Activated naive CD8-positive, alpha-beta T cell treated with anti-CD3 and anti-CD28 coated beads, Interleukin-2, amount 10 ng/mL, durations not matched to agents 7 days and 5 days (primary cell): ENCODE results near the gene DPP6. TPM values are rescaled to one million over a fixed set of nuclear protein-coding genes. Genes with fewer than 3 reads are reported as not detected.

Experiments
- ATAC-seq: fragments of 150-1000 bp; cut with Tn5 transposase; one replicate; pipeline ENCODE4 v1.10.0; 2021; ENCODE audit warnings: low read depth, moderate library complexity
- POLR2A ChIA-PET: fragments of 350-600 bp; sonication (Branson Sonifier 250); formaldehyde crosslinking; loops from one replicate; lab custom pipeline; 2021; ENCODE audit warnings: antibody characterized with exemption; lab: Charles Lee
- DNase-seq: peaks from one replicate; pipeline ENCODE4 v3.0.0; 2021
- H3K27ac Mint-ChIP-seq: one replicate; pipeline ENCODE4 v1.8.0; 2022; ENCODE audit warnings: mild to moderate bottlenecking, mixed read lengths
- H3K27me3 Mint-ChIP-seq: one replicate; pipeline ENCODE4 v1.8.0; 2022; ENCODE audit warnings: mild to moderate bottlenecking, moderate library complexity, mixed read lengths
- H3K36me3 Mint-ChIP-seq: one replicate; pipeline ENCODE4 v1.8.0; 2021; ENCODE audit warnings: mild to moderate bottlenecking, mixed read lengths
- H3K4me1 Mint-ChIP-seq: one replicate; pipeline ENCODE4 v1.8.0; 2021; ENCODE audit warnings: mixed read lengths
- H3K4me3 Mint-ChIP-seq: one replicate; pipeline ENCODE4 v1.8.0; 2022; ENCODE audit warnings: mild to moderate bottlenecking, moderate library complexity, mixed read lengths
- H3K9me3 Mint-ChIP-seq: one replicate; pipeline ENCODE4 v1.8.0; 2021; ENCODE audit warnings: mixed read lengths
- total RNA-seq, 2 experiments: library from RNA; stranded (reverse); gene quantifications; one replicate each; pipeline ENCODE4 v1.2.3, GENCODE V29; 2021

The DPP6 gene
- total RNA-seq, 2 experiments from 2014 or later, result not detected

- POLR2A ChIA-PET, result no interaction called here
- Mint-ChIP-seq H3K27ac (no peak overlapping the region), H3K4me1 (no peaks in the 10 kb centered on the region), H3K9me3 (no peaks in the 10 kb centered on the region), H3K36me3 (no peaks in the 10 kb centered on the region), H3K27me3 (no peaks in the 10 kb centered on the region), H3K4me3 (no peak overlapping the region)
- no peak for DNase-seq
- ATAC-seq, result no peak
Measured at GRCh38 chr7:154186811-154187210, 134.6 kb downstream of the DPP6 start.

GRCh38 chr7:154188330-154188729 lies 136.1 kb downstream of the DPP6 start:
- Mint-ChIP-seq H3K27me3 (no peaks in the 10 kb centered on the region), H3K27ac (no peak overlapping the region), H3K36me3 (no peaks in the 10 kb centered on the region), H3K4me1 (no peaks in the 10 kb centered on the region), H3K9me3 (no peaks in the 10 kb centered on the region), H3K4me3 (no peak overlapping the region)
- ATAC-seq (no peak), DNase-seq (no peak)
- POLR2A ChIA-PET, result no interaction called here

DNA sequence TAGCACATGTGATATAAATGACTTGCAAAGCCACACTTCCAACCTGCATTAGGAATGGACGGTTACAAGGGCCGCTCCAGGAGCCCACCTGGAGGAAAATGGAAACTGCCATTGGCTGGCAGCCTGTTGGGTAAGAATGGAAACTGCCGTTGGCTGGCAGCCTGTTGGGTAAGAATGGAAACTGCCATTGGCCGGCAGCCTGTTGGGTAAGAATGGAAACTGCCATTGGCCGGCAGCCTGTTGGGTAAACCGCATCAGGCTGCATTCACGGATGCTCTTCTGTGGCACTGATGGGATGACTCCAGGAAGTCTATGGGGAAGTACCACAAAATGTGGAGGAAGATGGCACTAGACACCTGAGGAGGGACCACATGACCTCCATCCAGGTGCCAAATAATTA lies 143.1 kb downstream of the DPP6 start:
- no peaks in the 10 kb centered on the region for H3K36me3 Mint-ChIP-seq
- no peaks in the 10 kb centered on the region for H3K27me3 Mint-ChIP-seq
- no peak for ATAC-seq
- DNase-seq, result no peak
- no peak overlapping the region for H3K27ac Mint-ChIP-seq
- H3K9me3 Mint-ChIP-seq, result peaks cover 1% of the 10 kb centered on the region
- POLR2A ChIA-PET, result no interaction called here
- no peak overlapping the region for H3K4me3 Mint-ChIP-seq
- no peaks in the 10 kb centered on the region for H3K4me1 Mint-ChIP-seq

DNA sequence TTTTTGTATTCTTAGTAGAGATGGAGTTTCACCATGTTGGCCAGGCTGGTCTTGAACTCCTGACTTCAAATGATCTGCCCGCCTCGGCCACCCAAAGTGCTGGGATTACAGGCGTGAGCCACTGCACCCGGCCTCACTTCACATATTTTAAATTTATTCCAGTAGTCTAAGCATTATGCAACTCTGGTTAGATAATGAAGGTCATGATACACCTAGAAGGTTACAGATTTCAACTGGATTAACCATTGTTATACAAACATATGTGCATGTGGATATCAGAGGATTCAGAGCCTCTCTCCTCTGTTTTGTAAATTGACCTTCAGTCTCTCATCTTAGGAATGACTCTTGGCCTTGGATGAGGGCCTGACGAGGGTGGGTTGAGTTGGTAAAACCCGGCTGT lies 146.3 kb downstream of the DPP6 start:
- Mint-ChIP-seq H3K4me3 (no peak overlapping the region), H3K4me1 (no peaks in the 10 kb centered on the region), H3K36me3 (no peaks in the 10 kb centered on the region), H3K27ac (no peak overlapping the region), H3K9me3 (peaks cover 1% of the 10 kb centered on the region), H3K27me3 (no peaks in the 10 kb centered on the region)
- POLR2A ChIA-PET, result no interaction called here
- no peak for ATAC-seq
- DNase-seq, result no peak

DNA sequence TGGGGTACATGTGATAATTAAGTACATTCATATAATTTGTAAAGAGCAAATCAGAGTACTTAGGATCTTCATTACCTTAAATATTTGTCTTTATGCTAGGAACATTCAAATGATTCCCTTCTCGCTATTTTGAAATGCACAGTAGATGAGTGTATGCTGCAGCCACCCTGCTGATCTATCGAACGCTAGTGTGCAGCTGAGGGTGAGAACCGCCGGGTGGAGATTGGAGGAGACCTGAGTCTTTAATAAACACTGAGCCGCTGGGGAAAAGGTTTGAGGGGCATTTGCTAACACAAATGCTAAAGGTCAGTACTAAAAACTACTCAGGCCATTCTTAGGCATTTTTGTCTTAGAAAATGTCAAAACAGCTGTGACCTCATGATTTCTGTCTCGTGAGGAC lies 148.0 kb downstream of the DPP6 start:
- DNase-seq (no peak), ATAC-seq (no peak)
- Mint-ChIP-seq H3K9me3 (peaks cover 1% of the 10 kb centered on the region), H3K27ac (no peak overlapping the region), H3K4me1 (no peaks in the 10 kb centered on the region), H3K36me3 (no peaks in the 10 kb centered on the region), H3K27me3 (no peaks in the 10 kb centered on the region), H3K4me3 (no peak overlapping the region)
- POLR2A ChIA-PET, result no interaction called here

- ATAC-seq, result no peak
- H3K36me3 Mint-ChIP-seq, result no peaks in the 10 kb centered on the region
- no peak overlapping the region for H3K27ac Mint-ChIP-seq
- DNase-seq, result no peak
- H3K4me1 Mint-ChIP-seq, result no peaks in the 10 kb centered on the region
- H3K27me3 Mint-ChIP-seq, result no peaks in the 10 kb centered on the region
- POLR2A ChIA-PET, result no interaction called here
- no peak overlapping the region for H3K4me3 Mint-ChIP-seq
- peaks cover 1% of the 10 kb centered on the region for H3K9me3 Mint-ChIP-seq
Measured at GRCh38 chr7:154202002-154202401, 149.8 kb downstream of the DPP6 start.

DNA sequence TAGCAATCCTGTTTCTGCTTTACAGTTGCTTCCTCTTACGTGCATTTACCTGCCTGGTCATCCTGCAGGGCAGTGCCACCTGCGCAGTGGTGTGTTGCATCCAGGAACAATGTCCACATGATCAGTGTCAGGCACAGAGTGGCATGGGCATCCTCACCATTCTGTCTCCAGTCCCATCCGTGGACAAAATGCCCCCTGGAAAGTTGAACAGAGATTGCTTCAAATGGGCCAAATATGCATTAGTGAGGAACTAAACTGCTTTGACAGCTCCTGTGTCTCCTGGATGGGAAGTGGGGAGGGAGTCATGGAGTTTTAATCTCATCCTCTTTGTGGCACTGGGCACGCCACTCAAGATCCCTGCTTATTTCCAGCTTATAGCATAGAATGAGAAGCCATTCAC lies 151.8 kb downstream of the DPP6 start:
- DNase-seq (no peak), ATAC-seq (no peak)
- no peak overlapping the region for H3K27ac Mint-ChIP-seq
- no peaks in the 10 kb centered on the region for H3K4me1 Mint-ChIP-seq
- no peaks in the 10 kb centered on the region for H3K27me3 Mint-ChIP-seq
- POLR2A ChIA-PET, result no interaction called here
- no peaks in the 10 kb centered on the region for H3K9me3 Mint-ChIP-seq
- no peaks in the 10 kb centered on the region for H3K36me3 Mint-ChIP-seq
- H3K4me3 Mint-ChIP-seq, result no peak overlapping the region

- DNase-seq (no peak), ATAC-seq (no peak)
- Mint-ChIP-seq H3K4me1 (no peaks in the 10 kb centered on the region), H3K9me3 (no peaks in the 10 kb centered on the region), H3K4me3 (no peak overlapping the region), H3K36me3 (no peaks in the 10 kb centered on the region), H3K27me3 (no peaks in the 10 kb centered on the region), H3K27ac (no peak overlapping the region)
- POLR2A ChIA-PET, result no interaction called here
Measured at GRCh38 chr7:154212861-154213260, 160.7 kb downstream of the DPP6 start.

DNA sequence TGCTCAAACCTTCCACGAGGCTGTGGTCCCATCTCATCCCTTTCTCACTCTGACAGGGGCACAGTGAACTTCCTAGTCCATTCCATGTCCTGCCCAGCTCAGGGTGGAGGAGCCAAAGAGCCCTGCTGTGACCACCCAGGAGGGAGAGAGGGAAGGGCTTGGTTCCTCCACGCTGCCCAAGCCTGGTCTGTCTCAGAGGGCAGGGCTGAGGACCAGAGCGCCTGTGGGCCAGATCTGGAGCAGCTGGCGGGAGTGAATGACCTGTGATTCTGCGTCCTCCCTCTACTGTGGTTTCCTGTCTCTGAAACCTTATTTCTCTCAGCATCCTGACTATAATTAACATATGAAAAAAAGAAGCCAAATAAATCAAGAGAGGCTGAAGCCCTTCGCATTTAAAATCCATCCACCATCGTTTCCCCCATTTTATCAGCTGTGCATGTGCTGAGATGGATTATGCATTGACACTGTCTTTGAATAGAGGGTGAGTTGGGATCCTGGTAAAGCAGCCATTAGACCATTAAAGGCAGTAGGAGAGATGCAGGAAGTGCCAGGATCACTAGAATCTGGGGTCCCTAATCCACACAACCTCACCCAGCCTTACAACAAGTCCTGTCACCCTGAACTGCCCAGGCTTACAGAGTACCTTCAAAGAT lies 165.6 kb downstream of the DPP6 start:
- Mint-ChIP-seq H3K4me3 (no peak overlapping the region), H3K36me3 (no peaks in the 10 kb centered on the region), H3K4me1 (no peaks in the 10 kb centered on the region), H3K27me3 (no peaks in the 10 kb centered on the region), H3K9me3 (no peaks in the 10 kb centered on the region), H3K27ac (no peak overlapping the region)
- POLR2A ChIA-PET, result no interaction called here
- ATAC-seq, result no peak
- DNase-seq, result no peak

- no peak for ATAC-seq
- Mint-ChIP-seq H3K4me3 (no peak overlapping the region), H3K36me3 (peaks cover 2% of the 10 kb centered on the region), H3K27me3 (no peaks in the 10 kb centered on the region), H3K9me3 (peaks cover 6% of the 10 kb centered on the region), H3K4me1 (no peaks in the 10 kb centered on the region), H3K27ac (no peak overlapping the region)
- DNase-seq, result no peak
- POLR2A ChIA-PET, result no interaction called here
Measured at GRCh38 chr7:154231732-154232131, 179.5 kb downstream of the DPP6 start.

- no peaks in the 10 kb centered on the region for H3K4me1 Mint-ChIP-seq
- H3K27me3 Mint-ChIP-seq, result no peaks in the 10 kb centered on the region
- H3K4me3 Mint-ChIP-seq, result no peak overlapping the region
- POLR2A ChIA-PET, result no interaction called here
- no peak for DNase-seq
- no peak for ATAC-seq
- peaks cover 2% of the 10 kb centered on the region for H3K36me3 Mint-ChIP-seq
- peaks cover 8% of the 10 kb centered on the region for H3K9me3 Mint-ChIP-seq
- no peak overlapping the region for H3K27ac Mint-ChIP-seq
Measured at GRCh38 chr7:154232700-154233099, 180.5 kb downstream of the DPP6 start.

GRCh38 chr7:154241988-154242387 lies 189.8 kb downstream of the DPP6 start:
- ATAC-seq (no peak), DNase-seq (no peak)
- Mint-ChIP-seq H3K4me3 (no peak overlapping the region), H3K4me1 (no peaks in the 10 kb centered on the region), H3K36me3 (no peaks in the 10 kb centered on the region), H3K27ac (no peak overlapping the region), H3K27me3 (no peaks in the 10 kb centered on the region), H3K9me3 (peaks cover 10% of the 10 kb centered on the region)
- POLR2A ChIA-PET, result no interaction called here

GRCh38 chr7:154242709-154243108 lies 190.5 kb downstream of the DPP6 start:
- Mint-ChIP-seq H3K27ac (no peak overlapping the region), H3K4me3 (no peak overlapping the region), H3K36me3 (no peaks in the 10 kb centered on the region), H3K27me3 (no peaks in the 10 kb centered on the region), H3K9me3 (peaks cover 11% of the 10 kb centered on the region), H3K4me1 (no peaks in the 10 kb centered on the region)
- DNase-seq (no peak), ATAC-seq (no peak)
- POLR2A ChIA-PET, result no interaction called here

DNA sequence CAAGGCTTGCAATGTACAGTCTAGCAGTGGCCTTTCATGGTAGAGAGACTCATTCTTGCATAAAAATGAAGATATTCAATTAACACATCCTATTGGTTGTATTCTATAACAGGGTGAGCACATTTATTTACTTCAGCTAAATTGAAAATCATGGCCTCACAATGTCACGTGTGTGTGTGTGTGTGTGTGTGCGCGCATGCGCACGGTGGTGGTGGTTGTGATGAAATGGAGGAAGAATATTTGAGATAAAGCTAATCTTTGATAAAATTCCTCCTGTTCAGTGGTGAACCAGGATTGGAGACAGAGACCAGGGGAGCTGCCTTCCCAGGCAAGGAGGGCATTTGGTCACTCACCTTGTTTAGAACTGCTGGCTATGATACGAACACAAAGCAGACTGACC lies 199.8 kb downstream of the DPP6 start:
- Mint-ChIP-seq H3K36me3 (no peaks in the 10 kb centered on the region), H3K27ac (no peak overlapping the region), H3K4me1 (no peaks in the 10 kb centered on the region), H3K4me3 (no peak overlapping the region), H3K9me3 (peaks cover 3% of the 10 kb centered on the region), H3K27me3 (no peaks in the 10 kb centered on the region)
- ATAC-seq (no peak), DNase-seq (no peak)
- POLR2A ChIA-PET, result no interaction called here

GRCh38 chr7:154253810-154254209 lies 201.6 kb downstream of the DPP6 start:
- DNase-seq (no peak), ATAC-seq (no peak)
- H3K27me3 Mint-ChIP-seq, result no peaks in the 10 kb centered on the region
- no peaks in the 10 kb centered on the region for H3K9me3 Mint-ChIP-seq
- no peaks in the 10 kb centered on the region for H3K4me1 Mint-ChIP-seq
- POLR2A ChIA-PET, result no interaction called here
- H3K27ac Mint-ChIP-seq, result no peak overlapping the region
- H3K36me3 Mint-ChIP-seq, result no peaks in the 10 kb centered on the region
- no peak overlapping the region for H3K4me3 Mint-ChIP-seq
